Activated naive CD8-positive, alpha-beta T cell (primary cell): ENCODE results near the gene ANO6.
A peak's percentile ranks its signal among the peaks of the same experiment; 100 is the strongest.
"Not testable (repeated sequence)": the region's sequence is repeated elsewhere in the genome, so short reads cannot be mapped to it uniquely, and the experiment has no call there.

ENCODE experiments used
- H3K27ac Mint-ChIP-seq: one replicate; pipeline ENCODE4 v1.8.0; 2021; ENCODE audit warnings: mixed read lengths
- H3K27me3 Mint-ChIP-seq: one replicate; pipeline ENCODE4 v1.8.0; 2021; ENCODE audit warnings: mixed read lengths
- H3K36me3 Mint-ChIP-seq: one replicate; pipeline ENCODE4 v1.8.0; 2021; ENCODE audit warnings: mixed read lengths
- H3K4me1 Mint-ChIP-seq: one replicate; pipeline ENCODE4 v1.8.0; 2021; ENCODE audit warnings: low read depth, mixed read lengths
- H3K4me3 Mint-ChIP-seq: one replicate; pipeline ENCODE4 v1.8.0; 2021; ENCODE audit warnings: mild to moderate bottlenecking, mixed read lengths
- H3K9me3 Mint-ChIP-seq: one replicate; pipeline ENCODE4 v1.8.0; 2021; ENCODE audit warnings: low read depth, mixed read lengths

The ANO6 gene

DNA sequence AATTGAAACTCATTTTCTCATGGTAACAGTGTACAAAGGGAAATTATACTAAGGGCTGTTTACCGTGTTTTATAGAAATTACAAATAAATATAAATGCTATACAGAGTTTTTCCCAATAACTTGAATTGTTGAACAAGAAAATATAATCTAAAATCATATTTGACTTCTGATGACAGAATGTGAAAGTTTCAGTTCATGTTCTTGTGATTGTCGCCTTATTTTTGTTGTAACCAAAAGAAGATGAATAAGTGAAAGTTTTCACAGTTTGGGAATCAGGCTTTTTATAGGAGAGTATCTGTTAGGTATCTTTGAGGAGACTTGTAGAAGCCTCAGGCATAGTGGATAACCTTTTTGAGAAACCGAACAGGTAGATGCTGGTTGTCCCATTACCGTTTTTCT is 28.1 kb downstream of the ANO6 start:
- peaks cover 7% of the 10 kb centered on the region for H3K36me3 Mint-ChIP-seq
- H3K27me3 Mint-ChIP-seq = no peaks in the 10 kb centered on the region
- H3K9me3 Mint-ChIP-seq = no peaks in the 10 kb centered on the region
- H3K27ac Mint-ChIP-seq = no peak overlapping the region
- H3K4me3 Mint-ChIP-seq = no peak overlapping the region
- H3K4me1 Mint-ChIP-seq = peaks cover 31% of the 10 kb centered on the region

DNA sequence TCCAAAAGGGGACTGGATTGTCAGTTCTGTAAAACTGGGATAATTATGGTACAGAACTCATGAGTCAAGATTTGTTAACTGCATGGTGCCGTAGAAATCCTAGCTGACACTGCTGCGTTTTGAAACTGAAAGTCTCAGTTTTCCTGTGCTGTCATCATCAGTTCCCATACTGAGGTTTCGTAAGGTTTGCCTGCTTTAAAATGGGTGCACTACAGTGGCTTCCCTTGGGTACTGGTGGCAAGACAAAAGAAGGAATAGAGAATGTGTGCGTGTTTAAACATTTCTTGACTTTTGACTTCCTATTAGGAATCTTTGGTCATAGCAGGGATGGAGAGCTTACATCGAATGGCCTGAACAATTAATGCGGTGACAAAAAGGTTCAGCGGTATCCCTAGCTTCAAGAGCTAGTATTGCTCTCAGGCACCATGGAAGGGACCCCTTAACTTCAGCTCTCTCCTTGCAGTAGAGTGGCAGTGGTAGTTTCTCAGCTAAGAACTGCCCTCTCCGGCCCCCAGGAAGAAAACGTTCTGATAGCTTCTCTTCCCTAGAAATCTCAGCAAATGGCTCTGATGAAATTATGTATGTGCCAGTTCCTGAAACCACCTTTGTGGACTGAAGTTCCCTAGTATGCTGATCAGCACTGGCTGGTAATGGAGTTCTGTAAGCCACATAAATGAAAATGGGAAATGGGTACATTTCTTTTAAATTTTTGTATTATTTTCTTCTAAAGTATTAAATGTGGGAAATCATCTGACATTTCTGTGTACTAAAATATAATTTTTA is 28.9 kb downstream of the ANO6 start:
- Mint-ChIP-seq H3K36me3 (peaks cover 7% of the 10 kb centered on the region), H3K4me3 (no peak overlapping the region), H3K4me1 (peaks cover 23% of the 10 kb centered on the region), H3K27ac (no peak overlapping the region), H3K9me3 (no peaks in the 10 kb centered on the region), H3K27me3 (no peaks in the 10 kb centered on the region)

DNA sequence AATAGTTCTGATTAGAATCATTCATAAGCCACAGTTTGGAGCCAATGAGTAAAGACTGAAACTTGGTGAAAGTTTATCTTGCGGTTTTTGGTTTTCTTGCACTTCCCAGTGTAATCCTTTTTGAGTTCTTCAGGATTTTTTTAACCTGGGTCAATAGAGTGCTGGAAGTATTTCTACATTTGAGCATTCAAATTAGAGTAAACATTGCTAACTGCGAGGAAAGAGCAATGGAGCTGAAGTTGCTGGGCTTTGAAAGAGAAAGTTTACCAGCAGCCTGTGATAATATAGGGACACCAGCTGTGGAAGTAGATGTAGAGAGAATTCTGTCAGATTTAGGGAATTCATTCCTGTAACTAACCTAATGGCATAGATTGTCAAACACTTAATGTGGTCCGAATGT is 30.3 kb downstream of the ANO6 start:
- H3K4me3 Mint-ChIP-seq = no peak overlapping the region
- no peaks in the 10 kb centered on the region for H3K27me3 Mint-ChIP-seq
- H3K36me3 Mint-ChIP-seq = peaks cover 4% of the 10 kb centered on the region
- H3K9me3 Mint-ChIP-seq = no peaks in the 10 kb centered on the region
- H3K27ac Mint-ChIP-seq = no peak overlapping the region
- peaks cover 12% of the 10 kb centered on the region for H3K4me1 Mint-ChIP-seq

DNA sequence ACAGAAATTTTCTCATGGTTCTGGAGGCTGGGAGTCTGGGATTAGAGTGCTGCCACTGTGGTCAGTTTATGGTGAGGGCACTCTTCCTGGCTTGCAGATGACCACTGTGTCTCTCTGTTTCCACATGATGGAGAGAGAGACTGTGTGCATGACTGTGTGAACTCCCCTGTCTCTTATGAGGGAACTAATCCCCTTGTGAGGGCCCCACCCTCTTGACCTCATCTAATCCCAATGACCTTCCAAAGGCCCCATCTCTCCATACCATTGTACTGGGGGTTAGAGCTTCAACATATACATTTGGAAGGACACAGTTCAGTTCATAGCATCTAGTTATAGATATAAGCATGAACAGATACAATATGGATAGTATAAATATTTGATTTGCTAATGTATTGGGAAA is 31.7 kb downstream of the ANO6 start:
- no peaks in the 10 kb centered on the region for H3K9me3 Mint-ChIP-seq
- peaks cover 8% of the 10 kb centered on the region for H3K4me1 Mint-ChIP-seq

DNA sequence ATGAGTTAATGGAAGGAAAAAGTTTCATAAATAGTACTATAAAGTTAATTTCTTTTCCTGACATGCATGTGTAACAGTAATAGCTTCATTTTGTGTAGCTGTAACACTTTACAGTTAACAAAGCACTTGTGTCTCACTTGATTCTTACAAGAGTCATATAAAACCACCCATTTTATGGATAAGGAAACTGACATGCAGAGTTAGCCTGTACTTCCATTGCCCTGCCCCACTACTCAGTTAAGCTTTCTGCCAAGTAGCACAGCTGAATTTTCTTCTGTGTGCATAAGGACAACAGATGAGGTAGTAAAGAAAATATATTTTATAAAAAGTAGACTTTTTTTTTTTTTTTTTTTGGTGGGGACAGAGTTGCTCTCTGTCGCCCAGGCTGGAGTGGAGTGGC is 32.2 kb downstream of the ANO6 start:
- Mint-ChIP-seq H3K9me3 (no peaks in the 10 kb centered on the region), H3K27ac (no peak overlapping the region), H3K27me3 (no peaks in the 10 kb centered on the region), H3K4me3 (no peak overlapping the region), H3K4me1 (peaks cover 8% of the 10 kb centered on the region), H3K36me3 (peaks cover 4% of the 10 kb centered on the region)

More for the DNA sequence above, 31.7 kb downstream of the ANO6 start:
- Mint-ChIP-seq H3K4me3 (no peak overlapping the region), H3K27me3 (no peaks in the 10 kb centered on the region), H3K27ac (no peak overlapping the region), H3K36me3 (peaks cover 4% of the 10 kb centered on the region)

DNA sequence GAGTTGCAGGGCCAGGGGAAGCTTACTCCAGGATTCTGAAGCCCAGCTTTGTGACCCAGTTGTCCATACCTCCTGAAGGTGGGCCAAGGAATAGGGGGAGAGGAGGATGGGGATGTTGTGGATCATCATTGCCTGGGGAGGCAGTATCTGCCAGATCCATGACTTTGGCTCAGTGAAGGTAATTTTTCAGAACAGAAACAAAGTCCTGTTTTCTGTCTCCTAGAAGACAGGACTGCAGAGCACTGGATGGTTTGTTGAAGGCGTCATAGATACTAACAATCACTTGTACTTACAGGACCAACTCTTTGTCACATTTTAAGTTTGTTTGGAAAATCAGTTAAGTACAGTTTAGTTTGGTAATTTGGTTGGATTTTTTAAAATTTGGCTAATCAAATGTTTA is 38.4 kb downstream of the ANO6 start:
- Mint-ChIP-seq H3K9me3 (no peaks in the 10 kb centered on the region), H3K27me3 (no peaks in the 10 kb centered on the region), H3K27ac (peak overlapping the region; percentile 36), H3K4me1 (peaks cover 15% of the 10 kb centered on the region), H3K4me3 (no peak overlapping the region), H3K36me3 (peaks cover 5% of the 10 kb centered on the region)

DNA sequence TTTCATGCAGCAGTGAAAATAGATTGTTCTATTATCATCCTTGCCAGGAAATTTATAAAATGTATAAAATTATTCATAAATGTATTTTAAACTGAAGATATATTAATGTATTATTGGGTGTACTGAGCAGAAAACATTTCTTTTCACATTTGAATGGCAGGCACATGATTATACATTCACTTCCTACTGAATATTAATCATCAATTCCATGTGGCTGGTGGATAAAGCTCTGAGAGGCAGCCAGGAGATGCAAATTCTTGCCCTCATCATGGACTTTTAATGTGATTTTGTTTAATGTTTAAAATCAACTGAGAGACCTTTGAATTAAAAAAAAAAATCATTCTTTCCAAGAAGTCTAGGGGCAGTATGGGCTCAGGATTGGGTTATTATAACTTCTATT is 40.8 kb downstream of the ANO6 start:
- Mint-ChIP-seq H3K27me3 (no peaks in the 10 kb centered on the region), H3K4me3 (no peak overlapping the region), H3K36me3 (peaks cover 9% of the 10 kb centered on the region), H3K4me1 (peaks cover 22% of the 10 kb centered on the region), H3K27ac (no peak overlapping the region), H3K9me3 (no peaks in the 10 kb centered on the region)

DNA sequence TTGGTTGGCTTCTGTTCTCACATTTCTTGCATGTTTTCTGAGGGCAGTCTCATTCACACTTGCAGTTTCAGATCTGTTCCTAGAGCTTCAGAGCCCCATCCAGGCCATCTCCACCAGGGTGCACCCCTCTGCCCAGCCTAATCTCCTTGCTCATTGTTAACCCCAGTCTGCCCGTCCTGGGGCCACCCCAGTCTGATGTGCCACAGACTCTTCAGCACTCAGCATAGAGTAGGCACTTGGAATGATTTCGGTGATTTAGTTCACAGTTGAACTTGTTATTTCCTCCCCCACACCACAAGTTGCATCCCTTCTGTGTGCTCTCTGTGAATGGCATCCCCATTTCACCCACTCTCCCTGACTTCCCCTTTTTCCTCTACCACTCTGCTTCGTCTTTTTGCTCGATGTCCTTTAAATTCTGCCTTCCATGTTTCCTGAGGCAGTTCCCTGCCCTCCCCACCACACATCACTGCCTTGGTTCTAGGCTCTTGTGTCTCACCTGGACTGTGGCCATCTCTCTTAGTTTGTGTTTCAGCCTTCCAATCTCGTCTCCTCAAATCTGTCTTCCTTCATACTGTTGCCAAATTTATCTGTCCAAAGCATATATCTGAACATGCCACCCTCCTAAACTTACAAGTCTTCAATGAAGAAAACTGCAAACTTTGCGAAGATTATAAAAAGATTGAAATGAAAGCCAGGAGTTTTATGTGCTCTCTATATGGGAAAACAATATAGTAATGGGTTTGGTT is 41.5 kb downstream of the ANO6 start:
- Mint-ChIP-seq H3K36me3 (peaks cover 9% of the 10 kb centered on the region), H3K9me3 (no peaks in the 10 kb centered on the region), H3K27me3 (no peaks in the 10 kb centered on the region), H3K27ac (no peak overlapping the region), H3K4me1 (peaks cover 22% of the 10 kb centered on the region), H3K4me3 (no peak overlapping the region)

DNA sequence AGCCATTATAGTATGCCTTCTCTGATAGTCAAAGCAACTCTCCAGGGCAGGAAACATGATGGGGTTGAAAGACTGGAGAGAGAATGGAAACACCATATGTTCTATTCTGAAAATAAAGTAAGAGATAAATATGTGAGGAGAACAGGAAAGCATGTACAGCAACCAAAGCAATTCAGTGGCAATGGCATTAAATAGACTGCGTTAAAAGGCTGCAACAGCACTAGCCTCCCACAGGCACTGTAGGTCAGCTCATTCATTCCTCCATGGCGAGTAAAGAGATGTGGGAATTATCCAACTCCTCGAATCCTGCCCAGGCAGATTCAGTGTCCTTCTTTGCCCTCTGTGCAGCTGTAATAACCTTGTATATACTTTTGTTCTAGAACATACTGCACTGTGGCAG is 43.8 kb downstream of the ANO6 start:
- no peaks in the 10 kb centered on the region for H3K9me3 Mint-ChIP-seq
- no peaks in the 10 kb centered on the region for H3K27me3 Mint-ChIP-seq
- H3K36me3 Mint-ChIP-seq = peaks cover 12% of the 10 kb centered on the region
- no peak overlapping the region for H3K4me3 Mint-ChIP-seq
- peaks cover 22% of the 10 kb centered on the region for H3K4me1 Mint-ChIP-seq
- no peak overlapping the region for H3K27ac Mint-ChIP-seq

DNA sequence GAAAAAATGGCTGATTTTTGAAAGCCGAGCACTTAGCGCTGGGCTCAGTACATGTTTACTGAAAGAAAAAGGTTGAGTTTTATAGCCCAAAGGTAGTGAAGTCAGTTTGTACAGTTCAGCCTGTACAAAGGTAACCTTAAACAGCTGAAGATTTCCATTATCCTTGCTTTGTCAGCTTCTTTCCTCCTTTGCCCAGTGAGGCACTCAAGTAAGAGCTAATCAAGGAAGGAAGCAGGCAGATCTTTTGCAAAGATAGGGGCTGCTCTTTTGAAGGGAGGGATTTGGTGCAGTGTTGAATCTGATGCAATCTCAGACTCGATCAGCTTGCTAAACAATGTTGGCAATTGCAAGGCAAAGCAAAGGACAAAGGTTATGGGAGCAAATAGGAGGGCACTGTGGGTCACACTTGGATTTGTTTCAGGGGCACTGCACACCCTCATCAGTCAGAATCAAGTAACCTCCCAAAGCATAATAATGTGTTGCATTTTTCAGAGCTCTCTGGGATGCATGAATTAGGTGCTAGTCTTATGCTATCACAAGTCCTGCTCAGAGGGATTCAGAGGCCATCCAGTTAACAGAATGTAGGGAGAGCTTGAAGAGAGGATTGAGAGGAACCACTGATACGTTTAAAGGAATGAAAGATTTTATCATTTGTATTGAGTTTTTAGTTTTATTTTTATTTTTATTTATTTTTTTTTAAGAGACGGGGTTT is 44.4 kb downstream of the ANO6 start:
- Mint-ChIP-seq H3K4me3 (no peak overlapping the region), H3K27me3 (no peaks in the 10 kb centered on the region), H3K4me1 (peaks cover 22% of the 10 kb centered on the region), H3K9me3 (no peaks in the 10 kb centered on the region), H3K36me3 (peaks cover 12% of the 10 kb centered on the region), H3K27ac (no peak overlapping the region)

DNA sequence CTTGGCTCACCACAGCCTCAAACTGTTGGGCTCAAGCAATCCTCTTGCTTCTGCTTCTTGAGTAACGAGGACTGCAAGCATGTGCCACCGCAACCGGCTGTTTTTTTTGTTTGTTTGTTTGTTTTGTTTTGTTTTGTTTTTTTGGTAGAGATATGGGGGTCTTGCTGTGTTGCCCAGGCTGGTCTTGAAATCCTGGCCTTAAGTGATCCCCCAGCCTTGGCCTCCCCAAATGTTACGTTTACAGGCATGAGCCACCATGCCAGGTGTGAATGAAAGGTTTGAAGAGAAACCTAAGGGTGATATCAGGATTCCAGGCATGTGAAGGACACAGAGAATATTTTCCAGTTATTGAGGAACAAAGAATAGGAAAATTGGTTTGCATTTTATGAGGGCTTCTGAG is 45.0 kb downstream of the ANO6 start:
- no peak overlapping the region for H3K4me3 Mint-ChIP-seq
- peaks cover 22% of the 10 kb centered on the region for H3K4me1 Mint-ChIP-seq
- no peaks in the 10 kb centered on the region for H3K27me3 Mint-ChIP-seq
- H3K9me3 Mint-ChIP-seq = no peaks in the 10 kb centered on the region
- H3K36me3 Mint-ChIP-seq = peaks cover 12% of the 10 kb centered on the region
- H3K27ac Mint-ChIP-seq = no peak overlapping the region

DNA sequence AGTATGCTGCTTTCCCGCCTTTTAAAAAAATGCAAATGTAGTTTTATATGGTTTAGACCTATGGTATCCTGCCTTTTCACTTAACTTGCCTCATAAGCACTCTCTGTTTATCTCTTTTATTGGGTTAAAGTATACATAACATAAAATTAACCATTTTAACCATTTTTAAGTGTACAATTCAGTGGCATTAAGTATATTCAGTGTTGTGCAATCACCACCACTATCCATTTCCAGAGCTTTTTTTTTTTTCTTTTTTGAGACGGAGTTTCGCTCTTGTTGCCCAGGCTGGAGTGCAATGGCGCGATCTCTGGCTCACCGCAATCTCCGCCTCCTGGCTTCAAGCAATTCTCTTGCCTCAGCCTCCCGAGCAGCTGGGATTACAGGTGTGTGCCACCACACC is 46.3 kb downstream of the ANO6 start:
- H3K27me3 Mint-ChIP-seq = not testable (repeated sequence)

DNA sequence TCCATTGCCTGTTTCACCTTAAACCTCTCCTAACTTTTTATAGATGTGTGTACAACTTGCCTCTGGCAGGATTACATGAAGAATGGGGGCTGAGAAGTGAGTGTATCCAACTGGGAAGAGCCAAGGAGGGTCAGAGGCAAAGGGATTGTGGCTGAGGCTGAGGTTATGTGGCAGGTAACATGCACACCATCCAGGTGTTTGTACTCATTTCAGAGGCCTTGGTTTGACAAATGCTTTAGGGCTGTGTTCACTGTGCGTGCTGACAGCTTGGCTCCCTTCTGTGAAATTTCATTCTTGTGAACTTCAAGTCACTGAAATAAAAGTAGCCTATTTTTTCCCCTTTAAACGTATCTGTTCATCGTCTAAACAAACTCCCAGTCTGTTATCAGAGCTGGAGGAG is 47.7 kb downstream of the ANO6 start:
- peaks cover 11% of the 10 kb centered on the region for H3K4me1 Mint-ChIP-seq
- H3K36me3 Mint-ChIP-seq = peaks cover 10% of the 10 kb centered on the region
- H3K27me3 Mint-ChIP-seq = no peaks in the 10 kb centered on the region
- H3K4me3 Mint-ChIP-seq = no peak overlapping the region
- H3K9me3 Mint-ChIP-seq = no peaks in the 10 kb centered on the region
- H3K27ac Mint-ChIP-seq = no peak overlapping the region

More for the DNA sequence above, 46.3 kb downstream of the ANO6 start:
- H3K36me3 Mint-ChIP-seq = peaks cover 12% of the 10 kb centered on the region
- H3K9me3 Mint-ChIP-seq, H3K27ac Mint-ChIP-seq, H3K4me3 Mint-ChIP-seq: not testable (repeated sequence)
- peaks cover 14% of the 10 kb centered on the region for H3K4me1 Mint-ChIP-seq

DNA sequence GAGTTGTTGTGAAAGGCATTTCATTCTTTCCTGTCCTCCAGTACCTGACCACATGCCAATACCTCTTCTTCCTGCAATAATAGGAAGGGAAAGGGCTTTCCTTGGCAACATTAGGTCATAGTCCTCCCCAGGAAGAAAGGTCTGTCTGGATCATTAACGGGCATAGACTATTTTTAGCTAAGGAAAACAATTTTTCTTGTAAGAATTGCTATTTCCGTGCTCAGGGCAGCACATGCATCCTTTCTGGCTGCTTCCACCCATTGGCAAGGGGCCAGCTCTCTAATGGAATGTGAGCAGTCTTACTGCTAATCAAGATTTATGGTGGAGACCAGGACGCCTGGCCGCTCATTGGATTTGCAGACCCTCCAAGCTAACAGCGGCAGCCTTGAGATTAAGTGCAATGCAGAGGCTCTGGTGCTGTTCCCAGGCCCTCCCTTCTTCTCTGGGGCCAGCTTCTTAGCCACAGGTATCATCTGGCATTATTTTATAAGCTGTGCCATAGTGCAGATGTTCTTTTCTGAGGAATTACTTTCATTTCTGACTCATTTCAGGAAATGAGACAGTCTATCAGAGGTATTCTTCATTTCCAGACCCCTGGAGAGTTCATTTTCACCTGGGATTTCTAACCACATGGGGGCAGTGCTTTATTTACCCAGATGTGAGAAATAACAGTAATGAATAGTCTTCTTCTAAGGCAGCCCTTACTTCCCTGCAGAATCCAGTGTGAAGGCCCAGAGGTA is 52.9 kb downstream of the ANO6 start:
- H3K36me3 Mint-ChIP-seq = peaks cover 8% of the 10 kb centered on the region
- no peaks in the 10 kb centered on the region for H3K27me3 Mint-ChIP-seq
- no peak overlapping the region for H3K27ac Mint-ChIP-seq
- H3K9me3 Mint-ChIP-seq = no peaks in the 10 kb centered on the region
- peaks cover 6% of the 10 kb centered on the region for H3K4me1 Mint-ChIP-seq
- H3K4me3 Mint-ChIP-seq = no peak overlapping the region

DNA sequence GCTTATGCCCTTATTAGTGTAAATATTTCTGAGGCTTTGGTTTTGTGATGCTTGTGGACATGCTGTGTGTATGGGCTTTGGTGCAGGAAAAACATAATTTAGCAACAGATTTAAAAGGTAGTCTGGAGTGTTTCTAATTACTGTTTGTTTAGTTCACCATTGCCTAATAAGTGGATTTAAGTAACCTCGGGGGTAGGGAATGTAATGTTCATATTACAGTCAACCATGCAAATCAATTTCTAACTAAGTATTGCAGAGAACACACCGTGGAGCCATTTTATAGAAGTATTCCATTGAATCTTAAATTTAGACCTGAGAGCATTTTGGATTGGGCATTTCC is 53.5 kb downstream of the ANO6 start:
- H3K4me1 Mint-ChIP-seq = peaks cover 6% of the 10 kb centered on the region
- no peaks in the 10 kb centered on the region for H3K27me3 Mint-ChIP-seq
- H3K27ac Mint-ChIP-seq = no peak overlapping the region
- no peaks in the 10 kb centered on the region for H3K9me3 Mint-ChIP-seq
- no peak overlapping the region for H3K4me3 Mint-ChIP-seq
- peaks cover 8% of the 10 kb centered on the region for H3K36me3 Mint-ChIP-seq
